A673 (cell line): Measurements from ENCODE around the gene CTSC. TPM values are rescaled to one million over a fixed set of nuclear protein-coding genes. Genes with fewer than 3 reads are reported as not detected.

Experiments
- BruUV-seq: library from RNA; stranded (reverse); fragments of 400-500 nt; replicated peaks from 2 replicates; lab custom pipeline; 2021; lab: Mats Ljungman, UMichigan
- CTCF ChIA-PET: fragments of 300-600 bp; sonication (Branson Sonifier 250); formaldehyde crosslinking; loops from one replicate; lab custom pipeline; 2022; ENCODE audit warnings: antibody characterized with exemption; lab: Charles Lee
- POLR2A ChIA-PET: fragments of 300-600 bp; sonication (Branson Sonifier 250); formaldehyde crosslinking; loops from one replicate; lab custom pipeline; 2022; ENCODE audit warnings: antibody characterized with exemption; ENCODE audit not compliant: low non-redundant PET; lab: Charles Lee
- DNase-seq: peaks from one replicate; pipeline ENCODE4 v3.0.0-alpha.2; 2015; ENCODE audit warnings: low spot score
- H3K27ac ChIP-seq: fragments of 200-600 bp; sonication (generic); 2 replicates; pipeline ENCODE4 v1.5.1; 2016; ENCODE audit warnings: mixed run types, low read depth, mild to moderate bottlenecking, mixed read lengths, antibody characterized with exemption, low read length; ENCODE audit not compliant: poor library complexity, severe bottlenecking
- H3K27me3 ChIP-seq: fragments of 200-600 bp; sonication (generic); replicated peaks from 2 replicates; pipeline ENCODE4 v1.6.1; 2017; ENCODE audit warnings: mixed run types, low read depth, mild to moderate bottlenecking, mixed read lengths, antibody characterized with exemption, low read length; ENCODE audit not compliant: insufficient read depth, poor library complexity
- H3K36me3 ChIP-seq: fragments of 200-600 bp; sonication (generic); 2 replicates; pipeline ENCODE4 v1.6.1; 2016; ENCODE audit warnings: mixed run types, mild to moderate bottlenecking, mixed read lengths, antibody characterized with exemption, low read length; ENCODE audit not compliant: insufficient read depth, poor library complexity, severe bottlenecking
- H3K4me1 ChIP-seq: fragments of 200-600 bp; sonication (generic); 2 replicates; pipeline ENCODE4 v1.6.1; 2017; ENCODE audit warnings: mixed run types, mild to moderate bottlenecking, mixed read lengths, antibody characterized with exemption, low read length; ENCODE audit not compliant: insufficient read depth, poor library complexity, severe bottlenecking
- H3K4me3 ChIP-seq: fragments of 200-600 bp; sonication (generic); 2 replicates; pipeline ENCODE4 v1.5.1; 2016; ENCODE audit warnings: low read depth, mixed run types, mild to moderate bottlenecking, mixed read lengths, low read length; ENCODE audit not compliant: poor library complexity, severe bottlenecking
- H3K9me3 ChIP-seq: fragments of 200-600 bp; sonication (generic); 2 replicates; pipeline ENCODE4 v1.6.1; 2016; ENCODE audit warnings: mixed run types, low read depth, mild to moderate bottlenecking, mixed read lengths, antibody characterized with exemption, low read length; ENCODE audit not compliant: poor library complexity, severe bottlenecking
- CTCF ChIP-seq: fragments of 300-800, 200-600 bp; sonication (generic); conservative IDR thresholded peaks from 2 replicates; pipeline ENCODE4 v1.5.1; 2017; ENCODE audit warnings: low read depth, mild to moderate bottlenecking, antibody characterized with exemption, low read length, moderate library complexity, mixed read lengths
- EZH2 ChIP-seq: fragments of 200-600 bp; sonication (generic); IDR thresholded peaks from 2 replicates; pipeline ENCODE4 v1.6.1; 2017; ENCODE audit warnings: borderline replicate concordance, low read depth, mild to moderate bottlenecking, mixed read lengths, antibody characterized with exemption, low read length; ENCODE audit not compliant: poor library complexity, severe bottlenecking
- intact Hi-C: fragments of 100-400 bp; cut with micrococcal nuclease; formaldehyde crosslinking; loops from one replicate; pipeline ENCODE4 v1.10.0; 2022; ENCODE audit not compliant: unreplicated experiment
- total RNA-seq: library from RNA; stranded (reverse); gene quantifications from 2 replicates; pipeline ENCODE4 v1.2.3, GENCODE V29; 2021

Gene CTSC
- total RNA-seq, 1 experiment from 2014 or later, result 116 TPM

- Histone ChIP-seq H3K36me3 (no peaks in the 10 kb centered on the region), H3K27me3 (no peaks in the 10 kb centered on the region), H3K4me1 (peaks cover 21% of the 10 kb centered on the region), H3K4me3 (no peak overlapping the region), H3K27ac (no peak overlapping the region), H3K9me3 (no peaks in the 10 kb centered on the region)
- POLR2A ChIA-PET, result interaction anchor here (0.6 kb wide), 1 partner anchor 61 kb away, joined by 3 read pairs; no protein-coding TSS in a partner anchor
- no peak for TF ChIP-seq EZH2
- TF ChIP-seq CTCF, result no peak
- intact Hi-C loops, result no loop called here
- CTCF ChIA-PET, result interaction anchor here (0.7 kb wide), 1 partner anchor 194 kb away, joined by 3 read pairs; no protein-coding TSS in a partner anchor
- DNase-seq, result no peak
- no TSS peak for BruUV-seq
Observed at GRCh38 chr11:88355887-88356286, 18.4 kb upstream of the CTSC start.

- intact Hi-C loops, result no loop called here
- POLR2A ChIA-PET, result no interaction called here
- Histone ChIP-seq H3K27me3 (no peaks in the 10 kb centered on the region), H3K4me3 (no peak overlapping the region), H3K27ac (no peak overlapping the region), H3K4me1 (peaks cover 21% of the 10 kb centered on the region), H3K36me3 (no peaks in the 10 kb centered on the region), H3K9me3 (no peaks in the 10 kb centered on the region)
- no TSS peak for BruUV-seq
- CTCF ChIA-PET, result no interaction called here
- TF ChIP-seq EZH2, result no peak
- no peak for TF ChIP-seq CTCF
- no peak for DNase-seq
Observed at GRCh38 chr11:88354912-88355311, 17.4 kb upstream of the CTSC start.

DNA sequence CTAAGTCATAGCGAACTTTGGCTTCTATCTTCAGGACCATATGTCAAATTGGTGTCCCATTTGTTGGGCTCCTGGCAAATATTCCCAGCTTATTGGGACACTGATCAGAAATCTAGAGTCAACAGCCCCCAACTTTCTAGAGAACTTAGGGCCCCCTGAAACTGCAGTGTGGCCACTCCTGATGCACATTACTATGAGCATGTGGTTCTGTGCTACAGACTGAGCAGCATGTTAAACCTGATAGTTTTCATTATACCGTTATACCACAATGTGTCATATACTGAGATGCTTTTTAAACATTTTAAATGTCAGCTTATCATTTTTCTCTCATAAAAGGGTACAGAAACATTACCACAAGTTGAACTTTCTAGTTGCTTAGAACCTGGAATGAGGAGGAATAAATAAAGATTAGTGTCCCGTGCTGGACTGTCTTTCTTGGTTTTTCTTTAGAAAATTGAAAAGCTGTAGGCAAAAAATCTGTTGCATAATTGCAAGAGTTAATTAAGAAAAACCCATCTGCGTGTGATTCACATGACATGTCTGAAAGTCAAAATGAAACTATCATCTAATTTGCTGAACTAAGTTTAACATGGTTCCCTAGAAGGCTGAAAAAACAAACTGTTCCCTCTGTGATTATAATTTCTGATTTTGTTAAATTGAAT lies 16.4 kb upstream of the CTSC start:
- ChIA-PET CTCF (no interaction called here), POLR2A (no interaction called here)
- TF ChIP-seq EZH2 (no peak), CTCF (no peak)
- BruUV-seq, result no TSS peak
- H3K4me1 ChIP-seq, result peaks cover 21% of the 10 kb centered on the region
- no peaks in the 10 kb centered on the region for H3K9me3 ChIP-seq
- H3K4me3 ChIP-seq, result no peak overlapping the region
- H3K27ac ChIP-seq, result no peak overlapping the region
- H3K36me3 ChIP-seq, result no peaks in the 10 kb centered on the region
- DNase-seq, result no peak
- intact Hi-C loops, result no loop called here
- no peaks in the 10 kb centered on the region for H3K27me3 ChIP-seq
